Measurements from ENCODE around the gene DLGAP1.

DNA sequence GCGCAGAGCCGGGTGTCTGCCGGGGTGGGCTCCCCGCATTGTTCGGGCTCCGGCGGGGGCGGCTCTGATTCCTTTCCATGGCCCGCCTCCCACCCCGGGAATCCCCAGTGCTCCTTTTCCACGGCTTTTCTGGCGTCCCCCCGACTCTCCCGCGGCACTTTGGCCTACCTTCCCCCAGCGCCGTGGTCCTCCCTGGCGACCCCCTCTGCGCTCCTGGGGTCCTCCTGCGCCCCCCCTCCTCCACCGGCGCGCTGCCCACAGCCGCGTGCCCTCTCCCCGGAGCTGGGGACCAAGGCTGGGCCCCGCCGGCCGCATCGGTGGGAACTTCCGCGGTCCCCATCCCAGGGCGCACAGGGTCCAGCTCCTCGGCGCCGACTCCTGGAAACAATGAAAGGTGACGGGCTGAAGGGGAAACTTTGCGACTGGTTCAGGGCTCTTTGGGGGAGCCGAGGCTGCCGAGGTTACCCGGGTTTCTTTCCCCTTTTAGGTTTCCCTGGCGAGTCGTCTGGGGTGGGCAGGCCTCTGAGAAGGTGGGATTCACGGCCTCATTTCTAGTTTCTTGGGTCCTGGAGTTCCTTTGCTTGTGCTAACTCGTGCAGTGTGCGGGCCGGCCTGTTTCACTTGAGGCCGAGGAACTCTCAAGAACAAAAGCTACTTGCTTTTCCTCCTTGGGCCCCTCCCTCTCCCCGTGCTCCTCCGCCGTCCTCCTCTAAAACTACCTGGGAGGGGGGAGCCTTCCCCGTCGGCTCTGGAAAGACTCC is 1002.9 kb downstream of the DLGAP1 start:
- TF ChIP-seq RCOR1 (IDR thresholded peaks at IDR 0.05; ENCODE audit: low read length) = no peak
- TF ChIP-seq, protein P1, sequence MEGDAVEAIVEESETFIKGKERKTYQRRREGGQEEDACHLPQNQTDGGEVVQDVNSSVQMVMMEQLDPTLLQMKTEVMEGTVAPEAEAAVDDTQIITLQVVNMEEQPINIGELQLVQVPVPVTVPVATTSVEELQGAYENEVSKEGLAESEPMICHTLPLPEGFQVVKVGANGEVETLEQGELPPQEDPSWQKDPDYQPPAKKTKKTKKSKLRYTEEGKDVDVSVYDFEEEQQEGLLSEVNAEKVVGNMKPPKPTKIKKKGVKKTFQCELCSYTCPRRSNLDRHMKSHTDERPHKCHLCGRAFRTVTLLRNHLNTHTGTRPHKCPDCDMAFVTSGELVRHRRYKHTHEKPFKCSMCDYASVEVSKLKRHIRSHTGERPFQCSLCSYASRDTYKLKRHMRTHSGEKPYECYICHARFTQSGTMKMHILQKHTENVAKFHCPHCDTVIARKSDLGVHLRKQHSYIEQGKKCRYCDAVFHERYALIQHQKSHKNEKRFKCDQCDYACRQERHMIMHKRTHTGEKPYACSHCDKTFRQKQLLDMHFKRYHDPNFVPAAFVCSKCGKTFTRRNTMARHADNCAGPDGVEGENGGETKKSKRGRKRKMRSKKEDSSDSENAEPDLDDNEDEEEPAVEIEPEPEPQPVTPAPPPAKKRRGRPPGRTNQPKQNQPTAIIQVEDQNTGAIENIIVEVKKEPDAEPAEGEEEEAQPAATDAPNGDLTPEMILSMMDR (IDR thresholded peaks at IDR 0.05) = 0 out of 2 replicates have a peak, but pooled peaks have one; percentile 9
- no peak for TF ChIP-seq RAD21 (IDR thresholded peaks at IDR 0.05; ENCODE audit: low read length)
- peak; percentile 12; the same call in 1 of the 2 replicates for TF ChIP-seq POLR2AphosphoS5 (IDR thresholded peaks at IDR 0.05; ENCODE audit: low read depth, low read length)
